HL-60/S4 (cell line): ENCODE results near the gene KCNJ15.

Experiments
- in situ Hi-C: fragments of 300-500 bp; cut with MboI; formaldehyde crosslinking; loops from 2 replicates; pipeline ENCODE4 v1.14.3; 2022; ENCODE audit warnings: low sequenced_read_pairs

The KCNJ15 gene

GRCh38 chr21:38295997-38296764, 39.4 kb downstream of the KCNJ15 start:
- in situ Hi-C loops, result no loop called here

- in situ Hi-C loops, result no loop called here
Observed at GRCh38 chr21:38297194-38297631, 40.4 kb downstream of the KCNJ15 start.

- in situ Hi-C loops, result no loop called here
Observed at GRCh38 chr21:38297871-38298270, 41.1 kb downstream of the KCNJ15 start.

- in situ Hi-C loops, result no loop called here
Observed at GRCh38 chr21:38298832-38299231, 42.0 kb downstream of the KCNJ15 start.

- in situ Hi-C loops, result no loop called here
Observed at GRCh38 chr21:38299671-38300070, 42.9 kb downstream of the KCNJ15 start.

GRCh38 chr21:38300141-38300578, 43.4 kb downstream of the KCNJ15 start:
- in situ Hi-C loops, result no loop called here

- in situ Hi-C loops, result no loop called here
Observed at GRCh38 chr21:38301321-38302214, 44.8 kb downstream of the KCNJ15 start.

GRCh38 chr21:38303300-38303699, 46.5 kb downstream of the KCNJ15 start:
- in situ Hi-C loops, result no loop called here

GRCh38 chr21:38306433-38307141, 49.8 kb downstream of the KCNJ15 start:
- in situ Hi-C loops, result no loop called here

GRCh38 chr21:38307771-38308531, 51.2 kb downstream of the KCNJ15 start:
- in situ Hi-C loops, result no loop called here

- in situ Hi-C loops, result no loop called here
Observed at GRCh38 chr21:38308532-38309119, 51.8 kb downstream of the KCNJ15 start.

- in situ Hi-C loops, result loop anchor here (10.0 kb wide), 1 partner anchor 86 kb away; no protein-coding TSS in a partner anchor
Observed at GRCh38 chr21:38310646-38311485, 54.1 kb downstream of the KCNJ15 start.

GRCh38 chr21:38311765-38312164, 55.0 kb downstream of the KCNJ15 start:
- in situ Hi-C loops, result loop anchor here (10.0 kb wide), 1 partner anchor 87 kb away; no protein-coding TSS in a partner anchor

GRCh38 chr21:38312822-38313221, 56.0 kb downstream of the KCNJ15 start:
- in situ Hi-C loops, result loop anchor here (10.0 kb wide), 1 partner anchor 88 kb away; no protein-coding TSS in a partner anchor

GRCh38 chr21:38314558-38314957, 57.8 kb downstream of the KCNJ15 start:
- in situ Hi-C loops, result loop anchor here (10.0 kb wide), 1 partner anchor 90 kb away; no protein-coding TSS in a partner anchor

GRCh38 chr21:38315122-38315521, 58.3 kb downstream of the KCNJ15 start:
- in situ Hi-C loops, result loop anchor here (10.0 kb wide), 1 partner anchor 90 kb away; no protein-coding TSS in a partner anchor

- in situ Hi-C loops, result loop anchor here (10.0 kb wide), 1 partner anchor 95 kb away; no protein-coding TSS in a partner anchor
Observed at GRCh38 chr21:38319781-38320180, 63.0 kb downstream of the KCNJ15 start.

GRCh38 chr21:38321568-38321967, 64.8 kb downstream of the KCNJ15 start:
- in situ Hi-C loops, result no loop called here
